ENCODE data around the gene PRKCSH.

DNA sequence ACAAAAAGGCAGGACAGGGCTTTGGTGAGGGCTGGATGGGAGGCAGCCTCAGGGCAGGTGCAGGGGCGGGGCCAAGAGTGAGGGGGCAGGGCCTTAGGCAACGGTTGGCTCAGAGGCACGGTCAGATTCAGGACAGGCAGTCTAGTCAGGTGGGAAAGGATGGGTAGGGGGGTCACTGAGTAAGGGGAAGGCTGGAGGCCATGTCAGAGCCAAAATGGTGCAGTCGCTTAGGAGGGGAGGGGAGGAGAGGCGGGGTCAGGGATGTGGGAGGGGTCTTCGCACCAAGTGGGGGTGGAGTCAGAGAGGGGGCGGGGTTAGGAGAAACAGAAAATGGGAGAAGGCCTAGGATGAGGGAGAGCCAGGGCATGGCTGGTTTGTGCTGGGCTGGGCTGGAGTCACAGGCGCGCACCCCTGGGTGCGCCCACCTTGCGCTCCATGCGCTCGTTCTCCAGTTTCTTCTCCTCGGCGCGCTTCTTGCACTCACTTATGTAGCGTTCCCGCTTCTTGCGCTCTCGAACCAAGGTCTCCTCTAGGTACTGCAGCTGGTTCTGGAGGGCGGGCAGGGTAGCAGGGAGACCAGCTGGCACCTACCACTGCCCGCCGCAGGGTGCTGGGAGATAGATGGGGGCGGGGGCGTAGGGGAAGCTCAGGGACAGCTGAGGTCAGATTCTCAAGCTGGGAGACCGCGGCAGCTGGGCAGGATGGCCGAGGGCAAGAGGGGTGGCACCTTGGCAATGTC is 9.5 kb upstream of the PRKCSH start:
- TF ChIP-seq, protein P1, sequence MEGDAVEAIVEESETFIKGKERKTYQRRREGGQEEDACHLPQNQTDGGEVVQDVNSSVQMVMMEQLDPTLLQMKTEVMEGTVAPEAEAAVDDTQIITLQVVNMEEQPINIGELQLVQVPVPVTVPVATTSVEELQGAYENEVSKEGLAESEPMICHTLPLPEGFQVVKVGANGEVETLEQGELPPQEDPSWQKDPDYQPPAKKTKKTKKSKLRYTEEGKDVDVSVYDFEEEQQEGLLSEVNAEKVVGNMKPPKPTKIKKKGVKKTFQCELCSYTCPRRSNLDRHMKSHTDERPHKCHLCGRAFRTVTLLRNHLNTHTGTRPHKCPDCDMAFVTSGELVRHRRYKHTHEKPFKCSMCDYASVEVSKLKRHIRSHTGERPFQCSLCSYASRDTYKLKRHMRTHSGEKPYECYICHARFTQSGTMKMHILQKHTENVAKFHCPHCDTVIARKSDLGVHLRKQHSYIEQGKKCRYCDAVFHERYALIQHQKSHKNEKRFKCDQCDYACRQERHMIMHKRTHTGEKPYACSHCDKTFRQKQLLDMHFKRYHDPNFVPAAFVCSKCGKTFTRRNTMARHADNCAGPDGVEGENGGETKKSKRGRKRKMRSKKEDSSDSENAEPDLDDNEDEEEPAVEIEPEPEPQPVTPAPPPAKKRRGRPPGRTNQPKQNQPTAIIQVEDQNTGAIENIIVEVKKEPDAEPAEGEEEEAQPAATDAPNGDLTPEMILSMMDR (IDR thresholded peaks at IDR 0.05; ENCODE audit: low read depth, low read length): no peak
- no peak for TF ChIP-seq EZH2phosphoT487 (IDR thresholded peaks at IDR 0.05; ENCODE audit: low read depth)

Data from OCI-LY3 (cell line).